ENCODE results near the gene LILRB4. TPM values are rescaled to one million over a fixed set of nuclear protein-coding genes. Genes with fewer than 3 reads are reported as not detected.

LILRB4 gene
- not detected in 2 replicates for total RNA-seq

GRCh38 chr19:54662730-54663129 lies at the start of gene LILRB4:
Gene LILRB4, plus strand, starts transcription at chr19:54662985. Its CDS starts 49 bp downstream, at chr19:54663034.

GRCh38 chr19:54630262-54630661 lies 32.5 kb upstream of the LILRB4 start, which contains the start of gene LILRB1:
Gene LILRB1, plus strand, starts transcription at chr19:54630484. Its CDS starts 590 bp downstream, at chr19:54631074.

Other genes starting within 250 kb of the LILRB4 start
- not detected in 2 replicates for gene TTYH1, start 247.5 kb upstream of the LILRB4 start, total RNA-seq
- gene LENG8, start 213.8 kb upstream of the LILRB4 start, total RNA-seq: 28.2 and 43.0 TPM in 2 replicates
- gene LENG9, start 199.2 kb upstream of the LILRB4 start, total RNA-seq: 8.7 and 11.0 TPM in 2 replicates
- gene CDC42EP5, start 189.7 kb upstream of the LILRB4 start, total RNA-seq: 28.4 and 33.2 TPM in 2 replicates
- not detected in 2 replicates for gene LAIR2, start 160.2 kb upstream of the LILRB4 start, total RNA-seq
- not detected in 2 replicates for gene LILRA2, start 89.2 kb upstream of the LILRB4 start, total RNA-seq
- not detected in 2 replicates for gene LILRA1, start 69.4 kb upstream of the LILRB4 start, total RNA-seq
- not detected in 2 replicates for gene LILRB1, start 32.5 kb upstream of the LILRB4 start, total RNA-seq
- not detected in 2 replicates for gene KIR3DL3, start 61.5 kb downstream of the LILRB4 start, total RNA-seq
- not detected in 2 replicates for gene KIR2DL3, start 75.5 kb downstream of the LILRB4 start, total RNA-seq
- gene KIR2DL1, start 106.8 kb downstream of the LILRB4 start, total RNA-seq: not detected in 2 replicates
- gene KIR2DL4, start 140.6 kb downstream of the LILRB4 start, total RNA-seq: not detected in 2 replicates
- gene KIR3DL1, start 153.5 kb downstream of the LILRB4 start, total RNA-seq: not detected in 2 replicates
- gene KIR2DS4, start 169.7 kb downstream of the LILRB4 start, total RNA-seq: not detected in 2 replicates
- not detected in 2 replicates for gene KIR3DL2, start 187.5 kb downstream of the LILRB4 start, total RNA-seq
- not detected in 2 replicates for gene FCAR, start 211.2 kb downstream of the LILRB4 start, total RNA-seq
- not detected in 2 replicates for gene NCR1, start 243.2 kb downstream of the LILRB4 start, total RNA-seq